NT2/D1 (cell line): ENCODE results near the gene DCP1A.
"Not testable (repeated sequence)": the region's sequence is repeated elsewhere in the genome, so short reads cannot be mapped to it uniquely, and the experiment has no call there.

Source experiments
- DNase-seq: peaks from one replicate; pipeline ENCODE4 v3.0.0-alpha.2; 2011; ENCODE audit warnings: low read depth, low spot score
- H3K27me3 ChIP-seq: 2 replicates; pipeline ENCODE4 v1.6.0; 2011; ENCODE audit warnings: mild to moderate bottlenecking; ENCODE audit not compliant: insufficient read length, insufficient read depth
- H3K36me3 ChIP-seq: 2 replicates; pipeline ENCODE4 v1.6.1; 2011; ENCODE audit warnings: mild to moderate bottlenecking, low read length, mixed read lengths; ENCODE audit not compliant: insufficient read depth, insufficient read length
- H3K4me1 ChIP-seq: 2 replicates; pipeline ENCODE4 v1.5.1; 2011; ENCODE audit not compliant: insufficient read depth, insufficient read length
- H3K4me3 ChIP-seq: 2 replicates; pipeline ENCODE4 v1.5.1; 2011; ENCODE audit warnings: low read depth; ENCODE audit not compliant: insufficient read length
- H3K9ac ChIP-seq: 2 replicates; pipeline ENCODE4 v1.6.0; 2011; ENCODE audit warnings: low read depth; ENCODE audit not compliant: insufficient read length
- H3K9me3 ChIP-seq: 2 replicates; pipeline ENCODE4 v1.5.1; 2011; ENCODE audit warnings: mild to moderate bottlenecking, low read length; ENCODE audit not compliant: insufficient read depth
- SUZ12 ChIP-seq: IDR thresholded peaks from 2 replicates; pipeline ENCODE4 v1.6.1; 2011; ENCODE audit not compliant: insufficient read length, insufficient read depth; ENCODE audit errors: extremely low read depth
- YY1 ChIP-seq: IDR thresholded peaks from 2 replicates; pipeline ENCODE4 v1.6.1; 2011; ENCODE audit not compliant: insufficient read length, insufficient read depth
- ZNF274 ChIP-seq: IDR thresholded peaks from 2 replicates; pipeline ENCODE4 v1.6.1; 2011; ENCODE audit warnings: mild to moderate bottlenecking, low read depth, low read length

DCP1A gene

GRCh38 chr3:53255423-53255774 lies 91.9 kb downstream of the DCP1A start:
- no peaks in the 10 kb centered on the region for H3K27me3 ChIP-seq
- peaks cover 36% of the 10 kb centered on the region for H3K4me1 ChIP-seq
- H3K36me3 ChIP-seq = peaks cover 40% of the 10 kb centered on the region
- H3K4me3 ChIP-seq = peak overlapping the region; percentile 91
- no peaks in the 10 kb centered on the region for H3K9me3 ChIP-seq
- H3K9ac ChIP-seq = peak overlapping the region; percentile 99
- TF ChIP-seq SUZ12 = no peak
- TF ChIP-seq YY1 = no peak
- TF ChIP-seq ZNF274 = no peak
- no peak for DNase-seq

- peaks cover 46% of the 10 kb centered on the region for H3K36me3 ChIP-seq
- H3K9me3 ChIP-seq = no peaks in the 10 kb centered on the region
- H3K4me3 ChIP-seq = peak overlapping the region; percentile 91
- H3K27me3 ChIP-seq = no peaks in the 10 kb centered on the region
- DNase-seq = no peak
- peaks cover 35% of the 10 kb centered on the region for H3K4me1 ChIP-seq
- peak overlapping the region; percentile 99 for H3K9ac ChIP-seq
- TF ChIP-seq SUZ12 (no peak), YY1 (no peak), ZNF274 (no peak)
Measured at GRCh38 chr3:53254509-53255422, 92.6 kb downstream of the DCP1A start.

- peaks cover 36% of the 10 kb centered on the region for H3K4me1 ChIP-seq
- no peak for DNase-seq
Measured at GRCh38 chr3:53253707-53254508, 93.4 kb downstream of the DCP1A start.

GRCh38 chr3:53252947-53253322 lies 94.4 kb downstream of the DCP1A start:
- H3K4me3 ChIP-seq = peak overlapping the region; percentile 91
- peak overlapping the region; percentile 99 for H3K9ac ChIP-seq
- not testable (repeated sequence) for H3K9me3 ChIP-seq, H3K27me3 ChIP-seq, DNase-seq
- H3K4me1 ChIP-seq = peaks cover 29% of the 10 kb centered on the region
- peaks cover 60% of the 10 kb centered on the region for H3K36me3 ChIP-seq

More at GRCh38 chr3:53253707-53254508, 93.4 kb downstream of the DCP1A start:
- Histone ChIP-seq H3K27me3 (no peaks in the 10 kb centered on the region), H3K36me3 (peaks cover 52% of the 10 kb centered on the region), H3K4me3 (peak overlapping the region; percentile 91), H3K9ac (peak overlapping the region; percentile 99), H3K9me3 (no peaks in the 10 kb centered on the region)
- TF ChIP-seq ZNF274 (no peak), SUZ12 (no peak), YY1 (no peak)

GRCh38 chr3:53252096-53252946 lies 95.0 kb downstream of the DCP1A start:
- peak overlapping the region; percentile 91 for H3K4me3 ChIP-seq
- DNase-seq = no peak

GRCh38 chr3:53250881-53251605 lies 96.3 kb downstream of the DCP1A start:
- H3K4me3 ChIP-seq = no peak overlapping the region
- peaks cover 20% of the 10 kb centered on the region for H3K4me1 ChIP-seq
- peaks cover 67% of the 10 kb centered on the region for H3K36me3 ChIP-seq
- peak overlapping the region; percentile 47 for H3K9ac ChIP-seq
- DNase-seq = no peak
- no peaks in the 10 kb centered on the region for H3K9me3 ChIP-seq
- TF ChIP-seq YY1 (no peak), SUZ12 (no peak), ZNF274 (no peak)
- H3K27me3 ChIP-seq = no peaks in the 10 kb centered on the region

More at GRCh38 chr3:53252096-53252946, 95.0 kb downstream of the DCP1A start:
- Histone ChIP-seq H3K9me3 (no peaks in the 10 kb centered on the region), H3K9ac (no peak overlapping the region), H3K36me3 (peaks cover 65% of the 10 kb centered on the region), H3K4me1 (peaks cover 26% of the 10 kb centered on the region), H3K27me3 (no peaks in the 10 kb centered on the region)
- TF ChIP-seq ZNF274 = no peak
- TF ChIP-seq SUZ12 = no peak
- TF ChIP-seq YY1 = no peak
